Psoas muscle (tissue), 8 donors: ENCODE measurements around the gene FMNL3. TPM values are rescaled to one million over a fixed set of nuclear protein-coding genes. Genes with fewer than 3 reads are reported as not detected.
"Not testable (repeated sequence)": the region's sequence is repeated elsewhere in the genome, so short reads cannot be mapped to it uniquely, and the experiment has no call there.

Experiments
- ATAC-seq, 4 donors: fragments of 200-7000 bp; cut with Tn5 transposase; one replicate each; pipeline ENCODE4 v1.9.1; 2020; ENCODE audit warnings: moderate library complexity in 3 of 4, mild to moderate bottlenecking in 2 of 4
- DNase-seq, 2 donors: peaks; one replicate each; pipeline ENCODE4 v3.0.0-alpha.2; 2020
- H3K27ac ChIP-seq: fragments of 200-600 bp; one replicate; pipeline ENCODE4 v1.8.0; 2022
- H3K27me3 ChIP-seq, 3 donors: fragments of 200-600 bp in 1 of 3; one replicate each; pipeline versions ENCODE4 v1.6.1 to v1.8.0; 2013 to 2022; ENCODE audit warnings: low read length in 2 of 3, mild to moderate bottlenecking in 2 of 3, moderate library complexity in 1 of 3; ENCODE audit not compliant: insufficient read depth in 3 of 3
- H3K36me3 ChIP-seq, 2 donors: fragments of 200-600 bp in 1 of 2; one replicate each; pipeline versions ENCODE4 v1.6.1 to v1.8.0; 2013 to 2022; ENCODE audit warnings: low read depth in 1 of 2, mild to moderate bottlenecking in 1 of 2, moderate library complexity in 1 of 2; ENCODE audit not compliant: insufficient read depth in 1 of 2
- H3K4me1 ChIP-seq: fragments of 200-600 bp; one replicate; pipeline ENCODE4 v1.8.0; 2022
- H3K4me3 ChIP-seq: fragments of 200-600 bp; one replicate; pipeline ENCODE4 v1.8.0; 2022; ENCODE audit warnings: mild to moderate bottlenecking
- H3K9me3 ChIP-seq: fragments of 200-600 bp; one replicate; pipeline ENCODE4 v1.8.0; 2022
- CTCF ChIP-seq: fragments of 200-600 bp; IDR thresholded peaks from one replicate; pipeline ENCODE4 v1.8.0; 2022; ENCODE audit warnings: antibody characterized with exemption
- WGBS, 3 donors: extraction: QIAGEN DNeasy Blood & Tissue Kit; methylation state at CpG; one replicate each; pipeline versions ENCODE4 v1.1.6 to v1.1.7; 2013; 5-methylcytosine and 5-hydroxymethylcytosine counted together
- intact Hi-C, 2 donors: fragments of 100-400 bp; cut with DNase I; formaldehyde crosslinking; loops; one replicate each; pipeline versions ENCODE4 v1.11.0 to v1.14.2; 2022
- polyA plus RNA-seq, 3 donors: library from polyadenylated mRNA; stranded (reverse); fragments of 200-250 nt; gene quantifications; one replicate each; pipeline ENCODE4 v1.2.3, GENCODE V29; 2013
- total RNA-seq, 4 donors: library from RNA; stranded (reverse); fragmentation: NEBNext Ultra II Directional in 2 of 4; extraction: Animal tissue kit (Norgen Biotek cat#: 25700) in 2 of 4; gene quantifications; one replicate each; pipeline versions ENCODE4 v1.2.1 to v1.2.4, GENCODE V29; 2021 to 2023
- donor health status: healthy with polysubstance abuse.
- donor health status: DM: no; HTN: no; CAD: no; lungs with moderate emphysema.
- donor health status: Bipolar disorder and iron deficiency.
- donor health status: healthy.
- donor health status: DM: yes; HTN: yes; CAD: no.
- donor health status: DM: no; HTN: no; CAD: no.
- donor health status: DM: no; HTN: no; CAD: no.
- donor health status: DM: yes; HTN: yes; CAD: no.

FMNL3 gene
- total and polyA plus RNA-seq, 7 donors = 1.5 to 11.3 (median 5.5) TPM

GRCh38 chr12:49748306-49748705, 41.1 kb upstream of the FMNL3 start:
- no peak for TF ChIP-seq CTCF
- DNase-seq (no peak), ATAC-seq (peak in 2 of 4 donors; percentile 41 to 44)
- intact Hi-C loops = no loop called here
- 34 to 39% (median 36%) methylated on average over 1 of the region's 1 CpG for WGBS, 3 donors
- H3K9me3 ChIP-seq = no peaks in the 10 kb centered on the region
- H3K4me3 ChIP-seq = peak overlapping the region; percentile 7
- H3K27me3 ChIP-seq = no peaks in the 10 kb centered on the region
- H3K27ac ChIP-seq = peak overlapping the region; percentile 62
- peaks cover 84% of the 10 kb centered on the region for H3K4me1 ChIP-seq
- H3K36me3 ChIP-seq = peaks cover 6 to 22% of the 10 kb centered on the region in 2 donors

GRCh38 chr12:49744363-49744885, 37.2 kb upstream of the FMNL3 start:
- Histone ChIP-seq H3K36me3 (peaks cover 0 to 9% of the 10 kb centered on the region in 2 donors), H3K4me1 (peaks cover 57% of the 10 kb centered on the region), H3K27me3 (no peaks in the 10 kb centered on the region), H3K27ac (peak overlapping the region; percentile 24), H3K4me3 (peak overlapping the region; percentile 92), H3K9me3 (no peaks in the 10 kb centered on the region)
- ATAC-seq (no peak), DNase-seq (no peak)
- 50 to 67% (median 50%) methylated on average over 3 of the region's 3 CpGs for WGBS, 3 donors
- intact Hi-C loops = no loop called here
- TF ChIP-seq CTCF = no peak

GRCh38 chr12:49741882-49742620, 34.8 kb upstream of the FMNL3 start:
- 0% methylated on average over 34 to 35 of the region's 35 CpGs for WGBS, 3 donors
- Histone ChIP-seq H3K4me1 (peaks cover 39% of the 10 kb centered on the region), H3K36me3 (peaks cover 0 to 5% of the 10 kb centered on the region in 2 donors), H3K27me3 (no peaks in the 10 kb centered on the region), H3K27ac (peak overlapping the region; percentile 99), H3K9me3 (no peaks in the 10 kb centered on the region), H3K4me3 (peak overlapping the region; percentile 92)
- ATAC-seq (peak; percentile 74 to 84 (median 80)), DNase-seq (peak; percentile 91 to 95)
- intact Hi-C loops = no loop called here
- TF ChIP-seq CTCF = no peak

GRCh38 chr12:49740930-49741881, 34.0 kb upstream of the FMNL3 start, which contains the start of gene TMBIM6:
Gene TMBIM6, plus strand, starts transcription at chr12:49741557. Its CDS starts 10,937 bp downstream, at chr12:49752494.
- H3K9me3 ChIP-seq = no peaks in the 10 kb centered on the region
- no peaks in the 10 kb centered on the region for H3K27me3 ChIP-seq
- peak; percentile 93 for TF ChIP-seq CTCF
- H3K4me1 ChIP-seq = peaks cover 34% of the 10 kb centered on the region
- DNase-seq (peak; percentile 100), ATAC-seq (peak; percentile 94 to 98 (median 97))
- H3K36me3 ChIP-seq = peaks cover 0 to 5% of the 10 kb centered on the region in 2 donors
- peak within 1 kb of the TSS; percentile 92 for H3K4me3 ChIP-seq
- 4 to 5% (median 4%) methylated on average over 43 to 50 of the region's 50 CpGs for WGBS, 3 donors
- intact Hi-C loops = no loop called here
- H3K27ac ChIP-seq = peak within 1 kb of the TSS; percentile 99

- DNase-seq, H3K27me3 ChIP-seq, intact Hi-C loops, ATAC-seq, H3K9me3 ChIP-seq, H3K4me3 ChIP-seq, H3K36me3 ChIP-seq: not testable (repeated sequence)
- Histone ChIP-seq H3K4me1 (peaks cover 27% of the 10 kb centered on the region), H3K27ac (peak overlapping the region; percentile 99)
- 92 to 96% (median 94%) methylated on average over 12 of the region's 12 CpGs for WGBS, 3 donors
These were observed 33.1 kb upstream of the FMNL3 start for GRCh38 chr12:49740277-49740676.

GRCh38 chr12:49738721-49739120, 31.5 kb upstream of the FMNL3 start:
- H3K27ac ChIP-seq, DNase-seq, intact Hi-C loops, H3K36me3 ChIP-seq, ATAC-seq, H3K4me3 ChIP-seq, H3K9me3 ChIP-seq, H3K27me3 ChIP-seq: not testable (repeated sequence)
- H3K4me1 ChIP-seq = peaks cover 14% of the 10 kb centered on the region
- WGBS, 3 donors = 81 to 89% (median 83%) methylated on average over 5 of the region's 5 CpGs

GRCh38 chr12:49734900-49735299, 27.7 kb upstream of the FMNL3 start:
- intact Hi-C loops, H3K4me3 ChIP-seq, DNase-seq, H3K27me3 ChIP-seq, H3K27ac ChIP-seq, H3K4me1 ChIP-seq, ATAC-seq, H3K9me3 ChIP-seq, H3K36me3 ChIP-seq: not testable (repeated sequence)
- 92 to 97% (median 96%) methylated on average over 7 of the region's 7 CpGs for WGBS, 3 donors
